ENCODE data around the gene ATP9B.

DNA sequence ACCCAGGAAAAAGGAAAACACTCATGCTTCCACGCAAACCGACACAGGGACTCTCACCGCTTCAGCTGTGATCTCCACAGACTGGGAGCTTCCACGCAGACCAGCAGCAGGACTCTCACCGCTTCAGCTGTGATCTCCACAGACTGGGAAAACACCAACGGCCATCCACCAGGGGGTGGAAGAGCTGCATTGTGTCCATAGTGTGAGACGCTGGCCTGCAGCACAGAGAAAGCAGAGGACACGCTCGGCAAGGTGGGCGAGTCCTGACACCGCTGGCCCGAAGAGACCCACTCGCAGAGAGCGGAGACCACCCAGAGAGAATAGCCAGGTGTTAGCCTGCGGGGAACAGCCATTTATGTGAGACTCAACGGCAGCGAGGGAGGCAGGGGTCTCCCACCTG lies 284.1 kb downstream of the ATP9B start:
- TF ChIP-seq, protein P1, sequence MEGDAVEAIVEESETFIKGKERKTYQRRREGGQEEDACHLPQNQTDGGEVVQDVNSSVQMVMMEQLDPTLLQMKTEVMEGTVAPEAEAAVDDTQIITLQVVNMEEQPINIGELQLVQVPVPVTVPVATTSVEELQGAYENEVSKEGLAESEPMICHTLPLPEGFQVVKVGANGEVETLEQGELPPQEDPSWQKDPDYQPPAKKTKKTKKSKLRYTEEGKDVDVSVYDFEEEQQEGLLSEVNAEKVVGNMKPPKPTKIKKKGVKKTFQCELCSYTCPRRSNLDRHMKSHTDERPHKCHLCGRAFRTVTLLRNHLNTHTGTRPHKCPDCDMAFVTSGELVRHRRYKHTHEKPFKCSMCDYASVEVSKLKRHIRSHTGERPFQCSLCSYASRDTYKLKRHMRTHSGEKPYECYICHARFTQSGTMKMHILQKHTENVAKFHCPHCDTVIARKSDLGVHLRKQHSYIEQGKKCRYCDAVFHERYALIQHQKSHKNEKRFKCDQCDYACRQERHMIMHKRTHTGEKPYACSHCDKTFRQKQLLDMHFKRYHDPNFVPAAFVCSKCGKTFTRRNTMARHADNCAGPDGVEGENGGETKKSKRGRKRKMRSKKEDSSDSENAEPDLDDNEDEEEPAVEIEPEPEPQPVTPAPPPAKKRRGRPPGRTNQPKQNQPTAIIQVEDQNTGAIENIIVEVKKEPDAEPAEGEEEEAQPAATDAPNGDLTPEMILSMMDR (IDR thresholded peaks at IDR 0.05), result peak; percentile 51
- no peak for TF ChIP-seq EZH2 (IDR thresholded peaks at IDR 0.05)
